ENCODE data around the gene AOPEP.

The AOPEP gene

DNA sequence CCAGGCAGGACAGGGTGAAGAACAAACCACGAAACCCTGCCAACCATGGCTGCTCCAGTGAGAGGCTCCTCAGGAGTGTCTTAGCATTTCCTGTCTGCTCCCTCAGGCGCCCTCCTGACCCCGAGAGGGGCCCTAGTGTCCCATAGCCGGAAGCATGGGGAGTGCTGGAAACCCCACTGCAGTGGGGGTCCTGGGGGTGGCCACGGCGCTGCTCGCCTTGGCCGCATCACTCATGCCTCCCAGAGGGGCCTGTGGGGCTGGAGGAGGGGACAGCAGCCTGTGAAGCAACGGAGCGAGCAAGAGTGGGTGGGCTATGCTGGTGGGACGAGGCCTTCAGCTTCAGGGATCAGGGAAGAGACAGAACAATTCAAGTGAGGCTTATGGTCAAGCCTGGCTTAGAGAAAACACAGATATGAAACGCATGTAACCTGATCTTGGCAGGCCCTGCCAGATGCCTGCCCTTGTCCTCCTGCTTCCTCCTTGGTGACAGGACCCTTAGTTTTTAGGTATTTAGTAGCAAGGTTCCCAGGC, 372.0 kb downstream of the AOPEP start:
- no peak for DNase-seq (ENCODE audit: low read depth)

DNA sequence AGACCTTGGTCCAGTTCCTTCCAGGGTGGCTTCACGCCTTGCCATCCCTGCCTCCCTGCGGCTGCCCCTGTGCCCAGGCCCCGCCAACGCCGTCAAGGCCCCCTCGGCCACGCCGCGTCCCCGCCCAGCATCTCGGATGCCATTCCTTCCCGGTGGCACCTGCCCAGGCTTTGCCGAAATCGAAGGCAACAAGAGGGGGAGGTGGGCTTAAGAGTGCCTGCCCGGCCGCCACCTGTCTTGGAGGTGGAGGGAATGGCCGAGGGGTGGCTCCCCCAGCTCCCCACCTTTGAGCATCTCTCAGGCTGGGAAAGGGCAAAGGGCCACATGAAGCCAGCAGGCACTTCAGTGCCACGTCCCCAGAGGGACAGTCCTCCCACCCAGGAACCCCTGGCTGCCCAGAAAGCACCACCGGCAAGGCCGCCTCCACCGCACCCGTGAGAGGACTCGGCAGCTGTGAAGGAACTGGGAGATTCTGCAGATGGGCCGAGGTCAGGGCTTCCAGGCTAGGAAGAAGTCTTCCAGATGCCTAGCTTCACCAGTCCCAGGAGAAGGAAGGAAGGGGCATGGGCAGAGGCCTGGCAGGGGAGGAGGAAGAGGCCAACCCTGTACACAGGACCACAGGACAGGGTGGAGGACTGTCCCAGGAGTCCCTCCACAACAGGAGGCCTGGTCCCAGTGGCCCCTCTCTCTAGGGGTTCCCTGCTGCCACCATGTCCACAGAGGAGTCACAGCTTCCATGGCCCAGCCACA, 373.0 kb downstream of the AOPEP start:
- DNase-seq (ENCODE audit: low read depth): no peak

GRCh38 chr9:95100071-95100627, 373.6 kb downstream of the AOPEP start:
- no peak for DNase-seq (ENCODE audit: low read depth)

DNA sequence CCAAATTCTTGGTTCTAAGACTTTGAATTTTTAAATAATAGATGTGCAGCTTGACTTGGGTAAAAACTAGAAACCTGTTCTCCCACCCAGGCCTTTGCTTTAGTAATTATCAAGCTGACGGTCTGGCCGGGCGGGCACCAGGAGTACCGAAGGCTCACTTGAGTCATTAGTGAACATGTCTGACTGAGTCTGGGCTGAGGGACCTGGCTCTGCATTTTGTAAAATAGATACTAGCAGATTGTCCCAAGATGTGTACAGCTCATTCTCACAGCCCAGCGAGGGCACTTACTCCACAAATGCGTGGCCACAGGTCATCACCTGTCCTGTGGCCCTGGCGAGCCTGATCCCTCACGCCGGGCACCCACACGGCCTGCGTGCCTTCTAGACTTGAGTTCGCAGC, 374.8 kb downstream of the AOPEP start:
- DNase-seq (ENCODE audit: low read depth): no peak

DNA sequence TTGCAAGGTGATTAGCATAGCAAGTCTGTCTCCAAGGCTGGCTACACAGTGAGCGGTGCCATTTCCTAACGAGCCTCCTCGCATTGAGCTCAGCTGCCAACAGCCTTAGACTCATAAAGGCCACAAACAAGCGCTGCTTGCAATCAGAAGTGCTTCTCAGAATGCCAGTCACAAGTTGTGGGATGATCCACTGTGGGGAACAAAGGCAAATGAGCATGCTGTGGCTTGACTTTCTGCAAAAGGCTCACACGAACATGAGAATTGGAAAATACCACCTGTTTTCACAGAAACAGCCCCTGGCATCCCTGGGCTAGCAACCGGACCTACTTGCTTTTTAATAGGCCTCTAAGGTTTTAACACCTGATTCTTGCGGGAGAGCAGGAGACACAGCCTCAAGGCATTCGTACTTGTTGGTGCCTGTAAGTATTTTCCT, 375.5 kb downstream of the AOPEP start:
- no peak for DNase-seq (ENCODE audit: low read depth)

- no peak for DNase-seq (ENCODE audit: low read depth)
Observed at GRCh38 chr9:95102572-95102971, 376.1 kb downstream of the AOPEP start.

GRCh38 chr9:95103281-95103771, 376.8 kb downstream of the AOPEP start:
- no peak for DNase-seq (ENCODE audit: low read depth)

GRCh38 chr9:95103871-95104580, 377.5 kb downstream of the AOPEP start:
- DNase-seq (ENCODE audit: low read depth): no peak

GRCh38 chr9:95104581-95104960, 378.1 kb downstream of the AOPEP start:
- no peak for DNase-seq (ENCODE audit: low read depth)

DNA sequence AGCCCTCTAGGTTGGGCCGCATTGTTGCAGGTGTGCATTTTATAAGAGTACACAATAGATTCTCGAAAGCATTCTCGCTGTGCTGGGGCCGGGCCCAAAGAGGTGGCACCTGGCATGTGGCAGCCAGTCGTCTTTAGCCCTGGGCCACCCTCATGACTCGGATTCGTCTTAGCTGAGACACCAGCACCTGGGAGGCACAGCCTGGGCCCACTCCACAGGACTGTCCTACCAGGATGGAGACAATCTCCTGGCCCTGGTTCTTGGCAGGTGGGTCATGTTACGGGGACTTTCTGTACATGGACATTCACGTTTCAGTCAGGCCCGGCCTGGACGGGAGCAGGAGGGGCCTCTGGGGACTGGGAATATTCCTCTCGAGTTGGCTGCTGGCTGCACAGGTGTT, 378.5 kb downstream of the AOPEP start:
- no peak for DNase-seq (ENCODE audit: low read depth)

GRCh38 chr9:95105519-95106287, 379.2 kb downstream of the AOPEP start:
- DNase-seq (ENCODE audit: low read depth): no peak

GRCh38 chr9:95107001-95107749, 380.7 kb downstream of the AOPEP start:
- no peak for DNase-seq (ENCODE audit: low read depth)

DNA sequence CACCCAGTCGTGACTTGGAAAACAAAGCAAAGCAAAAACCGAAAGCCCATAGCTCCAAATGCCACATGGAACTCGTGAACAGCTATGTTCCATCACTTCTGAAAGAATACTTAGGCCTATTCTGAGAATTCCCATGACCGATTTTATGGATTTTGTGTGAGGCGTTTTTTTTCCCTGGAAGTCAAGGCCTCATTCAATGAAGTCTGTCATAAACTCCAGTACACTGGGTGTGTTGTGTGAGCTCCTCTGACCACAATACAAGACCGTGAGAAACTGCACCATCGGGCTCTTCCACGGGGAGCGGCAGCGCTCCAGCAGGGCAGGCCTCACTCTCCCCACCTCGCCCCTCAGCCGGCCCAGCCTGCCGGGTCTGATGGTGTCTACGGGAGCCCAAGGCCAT, 381.5 kb downstream of the AOPEP start:
- DNase-seq (ENCODE audit: low read depth): no peak

DNA sequence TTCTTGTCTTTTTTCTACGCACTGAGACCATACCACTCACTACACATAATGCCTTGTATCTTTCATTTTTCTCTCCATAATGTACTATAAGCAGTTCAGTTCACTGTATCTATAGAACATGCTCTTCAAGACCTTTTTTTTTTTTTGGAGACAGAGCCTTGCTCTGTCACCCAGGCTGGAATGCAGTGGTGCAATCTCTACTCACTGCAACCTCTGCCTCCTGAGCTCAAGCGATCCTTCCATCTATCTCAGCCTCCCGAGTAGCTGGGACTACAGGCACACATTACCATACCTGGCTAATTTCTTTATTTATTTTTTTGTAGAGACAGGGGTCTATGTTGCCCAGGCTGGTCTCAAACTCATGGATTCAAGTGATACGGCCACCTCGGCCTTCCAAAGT, 382.3 kb downstream of the AOPEP start:
- no peak for DNase-seq (ENCODE audit: low read depth)

- DNase-seq (ENCODE audit: low read depth): no peak
Observed at GRCh38 chr9:95109456-95109855, 383.0 kb downstream of the AOPEP start.

GRCh38 chr9:95110921-95111525, 384.5 kb downstream of the AOPEP start:
- DNase-seq (ENCODE audit: low read depth): no peak

GRCh38 chr9:95111716-95112115, 385.2 kb downstream of the AOPEP start:
- DNase-seq (ENCODE audit: low read depth): no peak

DNA sequence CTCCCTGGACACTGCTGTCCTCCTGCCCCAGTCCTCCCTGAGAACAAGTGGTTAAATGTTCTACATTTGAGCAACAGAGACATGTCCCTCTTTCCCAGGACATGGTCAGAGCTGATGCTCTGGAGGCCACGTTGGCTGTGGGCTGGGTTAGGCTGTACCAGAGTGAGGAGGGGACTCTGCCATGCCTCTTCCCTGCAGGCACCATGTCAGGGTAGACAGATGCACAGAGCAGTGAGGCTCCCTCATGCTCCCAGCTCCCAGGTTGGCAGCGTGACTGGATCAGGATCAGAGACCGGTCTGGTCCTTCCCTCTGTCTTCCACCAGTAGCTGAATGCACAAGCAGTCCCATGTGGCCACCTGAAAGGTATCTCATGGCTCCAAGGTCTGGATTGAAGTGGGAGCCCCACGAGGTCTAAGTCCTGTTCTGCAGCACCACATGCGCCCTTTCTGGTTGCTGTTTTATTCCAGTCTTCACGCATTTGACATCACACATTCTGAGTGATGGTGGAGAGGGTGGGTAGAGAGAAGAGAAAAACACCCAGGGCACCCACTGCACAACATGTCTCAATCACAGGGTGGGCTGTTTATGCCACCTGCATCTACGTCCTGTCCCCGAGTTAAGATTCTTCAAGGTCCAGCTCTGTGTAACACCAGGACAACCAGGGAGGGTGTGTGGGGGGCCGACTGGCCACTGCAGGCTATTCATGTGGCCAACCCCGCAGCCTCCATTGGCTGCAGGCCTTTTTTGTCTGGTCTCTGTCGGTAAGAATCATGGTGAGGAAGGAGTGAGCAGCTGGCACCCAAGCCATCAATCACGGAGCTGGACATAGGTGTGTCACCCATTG, 386.2 kb downstream of the AOPEP start:
- no peak for DNase-seq (ENCODE audit: low read depth)

GRCh38 chr9:95115104-95115503, 388.6 kb downstream of the AOPEP start:
- DNase-seq (ENCODE audit: low read depth): no peak

Data from stimulated activated CD8-positive, alpha-beta memory T cell treated with anti-CD3 and anti-CD28 coated beads, Interleukin-15, amount 100 ng/mL, for 24 hours (primary cell).